Keratinocyte (primary cell): ENCODE measurements around the gene LHX5. TPM values are rescaled to one million over a fixed set of nuclear protein-coding genes. Genes with fewer than 3 reads are reported as not detected.
"Not testable (repeated sequence)": the region's sequence is repeated elsewhere in the genome, so short reads cannot be mapped to it uniquely, and the experiment has no call there.

Source experiments
- DNase-seq: peaks from one replicate; pipeline ENCODE4 v3.0.0-alpha.2; 2011; ENCODE audit warnings: low read depth, missing footprints, low spot score
- FAIRE-seq: peaks from 2 replicates; lab custom pipeline; 2011; peaks lifted over from hg19 to GRCh38; lab: Jason Lieb, UNC
- H2AFZ ChIP-seq: 2 replicates; pipeline ENCODE4 v1.6.0; 2012; ENCODE audit warnings: low read length, control low read depth, inconsistent platforms; ENCODE audit not compliant: control insufficient read depth
- H3K27ac ChIP-seq: 2 replicates; pipeline ENCODE4 v1.5.1; 2011; ENCODE audit warnings: low read length; ENCODE audit not compliant: control insufficient read depth, insufficient read depth
- H3K27me3 ChIP-seq: 3 replicates; pipeline ENCODE4 v1.6.0; 2011; ENCODE audit warnings: low read length; ENCODE audit not compliant: control insufficient read depth, insufficient read depth; ENCODE audit errors: extremely low read depth
- H3K36me3 ChIP-seq, 2 experiments: 2 replicates in 1 of 2; 3 replicates in 1 of 2; pipeline ENCODE4 v1.5.1; 2011; ENCODE audit warnings: low read length in 2 of 2, mild to moderate bottlenecking in 1 of 2; ENCODE audit not compliant: control insufficient read depth in 2 of 2, insufficient read depth in 2 of 2; ENCODE audit errors: extremely low read depth in 1 of 2
- H3K4me1 ChIP-seq: 3 replicates; pipeline ENCODE4 v1.5.1; 2011; ENCODE audit warnings: low read length; ENCODE audit not compliant: control insufficient read depth, insufficient read depth; ENCODE audit errors: extremely low read depth
- H3K4me2 ChIP-seq: 3 replicates; pipeline ENCODE4 v1.6.0; 2011; ENCODE audit warnings: low read depth, low read length; ENCODE audit not compliant: control insufficient read depth, insufficient read depth; ENCODE audit errors: extremely low read depth
- H3K4me3 ChIP-seq, 3 experiments: fragments of 200-600 bp in 1 of 3; sonication (generic) in 1 of 3; 2 replicates in 2 of 3; 3 replicates in 1 of 3; pipeline ENCODE4 v1.5.1; 2011 to 2016; ENCODE audit warnings: low read length in 3 of 3, mild to moderate bottlenecking in 3 of 3, control low read depth in 2 of 3, inconsistent platforms in 1 of 3, low read depth in 1 of 3, mixed read lengths in 1 of 3, mixed run types in 1 of 3, moderate library complexity in 1 of 3; ENCODE audit not compliant: control insufficient read depth in 2 of 3, insufficient read depth in 2 of 3; ENCODE audit errors: extremely low read depth in 1 of 3
- H3K79me2 ChIP-seq: 2 replicates; pipeline ENCODE4 v1.6.0; 2012; ENCODE audit warnings: low read length; ENCODE audit not compliant: control insufficient read depth, insufficient read depth
- H3K9ac ChIP-seq: 3 replicates; pipeline ENCODE4 v1.6.0; 2011; ENCODE audit warnings: low read length; ENCODE audit not compliant: control insufficient read depth, insufficient read depth; ENCODE audit errors: extremely low read depth
- H3K9me1 ChIP-seq: 3 replicates; pipeline ENCODE4 v1.6.0; 2011; ENCODE audit warnings: low read length; ENCODE audit not compliant: control insufficient read depth, insufficient read depth; ENCODE audit errors: extremely low read depth
- H3K9me3 ChIP-seq: 2 replicates; pipeline ENCODE4 v1.5.1; 2012; ENCODE audit warnings: low read depth, low read length; ENCODE audit not compliant: control insufficient read depth
- H4K20me1 ChIP-seq: 3 replicates; pipeline ENCODE4 v1.6.0; 2011; ENCODE audit warnings: low read length; ENCODE audit not compliant: control insufficient read depth, insufficient read depth; ENCODE audit errors: extremely low read depth
- EZH2 ChIP-seq: IDR thresholded peaks from one replicate; pipeline ENCODE4 v1.6.1; 2012; ENCODE audit warnings: inconsistent platforms, mild to moderate bottlenecking, low read length, moderate library complexity
- dilution Hi-C: fragments of 300-500 bp; cut with MboI; formaldehyde crosslinking; loops from one replicate; pipeline ENCODE4 v1.7.0; 2020; ENCODE audit warnings: low sequenced_read_pairs; ENCODE audit not compliant: extremely low pct_ligation_motif_present
- polyA plus RNA-seq, 5 experiments: library from polyadenylated mRNA; depleted of rRNA in 3 of 5; stranded (reverse) in 3 of 5; stranded (forward) in 1 of 5; unstranded in 1 of 5; fragments of >200 nt; gene quantifications; 1 replicate in 1 of 5; 2 replicates in 3 of 5; 3 replicates in 1 of 5; pipeline versions ENCODE4 v1.2.1 to v1.2.3, GENCODE V29; 2011 to 2012; ENCODE audit warnings: missing spikeins in 2 of 5, low read depth in 1 of 5, low replicate concordance in 1 of 5
- TF ChIP-seq, protein P1 (sequence below), 3 experiments: IDR thresholded peaks in 1 of 3; conservative IDR thresholded peaks in 1 of 3; optimal IDR thresholded peaks in 1 of 3; 2 replicates in 2 of 3; 3 replicates in 1 of 3; pipeline versions ENCODE3 to v1.5.1; 2011; ENCODE audit warnings: low read length in 3 of 3, mild to moderate bottlenecking in 3 of 3, moderate library complexity in 2 of 3, control low read depth in 1 of 3, inconsistent platforms in 1 of 3; ENCODE audit not compliant: insufficient read depth in 2 of 3; ENCODE audit errors: extremely low read depth in 1 of 3

The LHX5 gene
- polyA plus RNA-seq, 1 donor (not counting 4 experiments of a cell fraction or from before 2014, with no cell fraction given) = 0.04 TPM

DNA sequence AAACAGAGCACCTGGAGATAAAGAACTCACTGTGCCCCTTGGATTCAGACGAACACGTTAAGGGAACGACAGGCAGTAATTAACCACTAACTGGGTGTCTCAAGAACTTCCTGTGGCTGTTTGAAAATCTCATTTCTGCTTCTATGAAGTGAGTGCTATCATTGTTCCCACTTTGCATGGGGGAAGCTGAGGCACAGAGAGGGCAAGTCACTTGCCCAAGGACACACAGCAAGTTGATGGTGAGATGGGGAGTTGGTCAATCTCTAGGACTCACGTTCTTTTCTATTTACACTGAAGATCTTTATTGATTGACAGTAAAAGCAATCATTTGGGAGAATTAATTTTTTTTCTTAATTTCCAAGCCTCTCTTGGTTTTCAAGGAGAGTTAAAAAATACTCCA lies 26.8 kb upstream of the LHX5 start:
- dilution Hi-C loops = no loop called here
- H4K20me1 ChIP-seq = no peaks in the 10 kb centered on the region
- no peak overlapping the region for H3K4me2 ChIP-seq
- no peak for TF ChIP-seq EZH2
- TF ChIP-seq, protein P1, sequence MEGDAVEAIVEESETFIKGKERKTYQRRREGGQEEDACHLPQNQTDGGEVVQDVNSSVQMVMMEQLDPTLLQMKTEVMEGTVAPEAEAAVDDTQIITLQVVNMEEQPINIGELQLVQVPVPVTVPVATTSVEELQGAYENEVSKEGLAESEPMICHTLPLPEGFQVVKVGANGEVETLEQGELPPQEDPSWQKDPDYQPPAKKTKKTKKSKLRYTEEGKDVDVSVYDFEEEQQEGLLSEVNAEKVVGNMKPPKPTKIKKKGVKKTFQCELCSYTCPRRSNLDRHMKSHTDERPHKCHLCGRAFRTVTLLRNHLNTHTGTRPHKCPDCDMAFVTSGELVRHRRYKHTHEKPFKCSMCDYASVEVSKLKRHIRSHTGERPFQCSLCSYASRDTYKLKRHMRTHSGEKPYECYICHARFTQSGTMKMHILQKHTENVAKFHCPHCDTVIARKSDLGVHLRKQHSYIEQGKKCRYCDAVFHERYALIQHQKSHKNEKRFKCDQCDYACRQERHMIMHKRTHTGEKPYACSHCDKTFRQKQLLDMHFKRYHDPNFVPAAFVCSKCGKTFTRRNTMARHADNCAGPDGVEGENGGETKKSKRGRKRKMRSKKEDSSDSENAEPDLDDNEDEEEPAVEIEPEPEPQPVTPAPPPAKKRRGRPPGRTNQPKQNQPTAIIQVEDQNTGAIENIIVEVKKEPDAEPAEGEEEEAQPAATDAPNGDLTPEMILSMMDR (optimal IDR thresholded peaks at IDR 0.05 in 1 of 3, IDR thresholded peaks at IDR 0.05 in 1 of 3, conservative IDR thresholded peaks at IDR 0.05 in 1 of 3; ENCODE audit: extremely low read depth in 1 of 3, insufficient read depth in 2 of 3, low read length in 3 of 3) = no peak
- H3K36me3 ChIP-seq = no peaks in the 10 kb centered on the region
- H3K27me3 ChIP-seq = peaks cover 6% of the 10 kb centered on the region
- no peak for DNase-seq
- no peak overlapping the region for H3K4me3 ChIP-seq
- no peak overlapping the region for H3K9ac ChIP-seq
- H3K27ac ChIP-seq = no peak overlapping the region
- no peak for FAIRE-seq
- no peaks in the 10 kb centered on the region for H3K4me1 ChIP-seq
- H2AFZ ChIP-seq = no peak overlapping the region
- H3K9me1 ChIP-seq = no peaks in the 10 kb centered on the region
- no peaks in the 10 kb centered on the region for H3K9me3 ChIP-seq
- no peaks in the 10 kb centered on the region for H3K79me2 ChIP-seq

DNA sequence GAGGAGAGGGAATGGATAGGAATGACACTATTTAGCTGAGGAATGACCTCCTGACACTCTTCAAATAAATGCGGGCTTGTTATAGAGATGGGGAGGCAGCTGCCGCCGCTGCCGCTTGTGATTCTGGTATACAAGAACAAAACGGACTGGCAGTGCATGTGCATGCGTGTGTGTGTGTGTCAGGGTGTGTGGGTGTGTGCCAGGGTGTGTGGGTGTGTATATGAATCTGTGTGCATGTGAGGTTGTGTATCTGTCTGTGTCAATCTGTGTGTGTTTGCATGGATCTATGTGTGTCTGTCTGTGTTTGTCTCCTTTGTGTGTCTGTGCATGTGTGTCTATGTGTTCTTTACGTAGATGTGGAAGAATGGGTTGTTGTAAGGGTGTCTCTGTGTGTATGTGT lies 26.0 kb upstream of the LHX5 start:
- Histone ChIP-seq H3K27ac (no peak overlapping the region), H3K36me3 (no peaks in the 10 kb centered on the region), H3K4me2 (no peak overlapping the region), H3K27me3 (peaks cover 6% of the 10 kb centered on the region), H2AFZ (no peak overlapping the region), H3K9me3 (no peaks in the 10 kb centered on the region), H3K79me2 (no peaks in the 10 kb centered on the region), H4K20me1 (no peaks in the 10 kb centered on the region), H3K4me1 (no peaks in the 10 kb centered on the region), H3K9ac (no peak overlapping the region), H3K4me3 (no peak overlapping the region), H3K9me1 (no peaks in the 10 kb centered on the region)
- TF ChIP-seq, protein P1 (optimal IDR thresholded peaks at IDR 0.05 in 1 of 3, IDR thresholded peaks at IDR 0.05 in 1 of 3, conservative IDR thresholded peaks at IDR 0.05 in 1 of 3; ENCODE audit: extremely low read depth in 1 of 3, insufficient read depth in 2 of 3, low read length in 3 of 3) = no peak
- TF ChIP-seq EZH2 = no peak
- dilution Hi-C loops = no loop called here
- DNase-seq = no peak
- no peak for FAIRE-seq

DNA sequence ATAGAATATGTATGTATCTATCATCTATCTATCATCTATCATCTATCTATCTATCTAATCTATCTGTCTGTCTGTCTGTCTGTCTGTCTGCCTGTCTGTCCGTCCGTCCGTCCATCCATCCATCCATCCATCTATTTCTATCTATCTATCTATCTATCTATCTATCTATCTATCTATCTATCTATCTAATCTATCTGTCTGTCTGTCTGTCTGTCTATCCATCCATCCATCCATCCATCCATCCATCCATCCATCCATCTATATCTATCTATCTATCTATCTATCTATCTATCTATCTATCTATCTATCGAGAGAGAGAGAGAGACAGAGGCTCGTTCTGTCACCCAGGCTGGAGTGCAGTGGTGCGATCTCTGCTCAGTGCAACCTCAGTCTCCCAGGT lies 24.3 kb upstream of the LHX5 start:
- H3K4me1 ChIP-seq, H3K4me3 ChIP-seq, H3K36me3 ChIP-seq, H3K79me2 ChIP-seq, H3K9me3 ChIP-seq, H2AFZ ChIP-seq, H4K20me1 ChIP-seq, H3K27me3 ChIP-seq, H3K9ac ChIP-seq, DNase-seq, FAIRE-seq, H3K4me2 ChIP-seq, H3K9me1 ChIP-seq, H3K27ac ChIP-seq, dilution Hi-C loops: not testable (repeated sequence)
